Stimulated activated CD4-positive, alpha-beta T cell treated with anti-CD3 and anti-CD28 coated beads, Interleukin-4, amount 100 ng/mL, for 4 hours (primary cell): ENCODE data around the gene CACNA2D3.
"Not testable (repeated sequence)": the region's sequence is repeated elsewhere in the genome, so short reads cannot be mapped to it uniquely, and the experiment has no call there.

ENCODE experiments used
- DNase-seq, 2 experiments: peaks; one replicate each; pipeline ENCODE4 v3.0.0-alpha.2; 2020

The CACNA2D3 gene

DNA sequence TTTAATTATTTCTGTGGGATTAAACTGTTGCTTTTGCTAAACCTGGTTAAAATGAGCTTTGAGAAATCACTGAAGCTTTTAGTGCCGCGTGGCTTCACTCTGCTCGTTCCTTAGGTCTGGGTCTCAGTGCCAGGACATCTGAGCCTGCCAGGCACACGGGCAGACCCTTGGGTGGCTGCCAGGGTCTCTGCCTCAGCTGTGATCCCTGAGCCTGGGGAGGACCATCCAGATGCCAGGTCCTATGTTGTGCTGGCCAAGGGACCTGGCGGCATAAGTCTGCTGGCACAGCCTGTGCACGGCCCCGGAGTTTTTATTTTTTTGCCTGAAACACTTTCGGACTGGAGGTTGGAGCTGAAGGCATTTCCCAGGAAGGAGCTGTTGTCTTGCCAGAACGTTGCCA, 477.4 kb downstream of the CACNA2D3 start:
- no peak for DNase-seq

DNA sequence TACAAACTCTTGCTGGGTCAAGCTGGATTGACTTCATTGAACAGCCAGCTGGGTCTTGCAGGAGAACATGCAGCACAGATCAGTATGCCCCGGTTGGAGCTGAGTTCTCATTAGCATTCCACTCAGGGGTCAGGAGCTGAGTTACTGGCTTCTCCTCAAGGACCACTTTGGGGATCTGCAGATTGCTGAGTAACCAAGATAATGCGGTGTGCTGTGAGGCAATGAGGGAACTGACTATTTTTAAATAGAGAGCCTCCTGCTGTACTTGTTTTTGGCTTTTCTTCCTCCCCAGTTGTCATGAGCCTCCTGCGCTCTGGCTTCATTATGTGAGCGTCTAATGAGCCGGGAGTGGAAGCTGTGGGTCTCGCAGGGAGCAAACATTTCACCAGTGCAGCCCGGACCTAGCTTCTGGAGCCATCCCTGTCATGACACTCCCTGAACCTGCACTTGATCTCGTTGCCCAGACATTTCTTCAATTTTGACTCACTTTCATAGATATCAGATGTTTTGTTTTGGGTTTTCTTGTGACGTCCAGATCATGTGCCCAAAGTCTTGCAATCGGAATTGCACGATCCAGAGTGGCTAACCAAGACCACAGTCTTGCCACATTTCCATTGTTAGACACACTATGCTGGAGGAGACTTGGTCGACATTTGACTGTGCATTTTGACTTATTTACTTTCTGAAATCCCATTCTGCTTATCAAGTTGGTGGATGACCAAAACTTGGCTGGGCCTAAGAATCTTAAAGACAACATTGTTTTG, 478.3 kb downstream of the CACNA2D3 start:
- DNase-seq, result no peak

DNA sequence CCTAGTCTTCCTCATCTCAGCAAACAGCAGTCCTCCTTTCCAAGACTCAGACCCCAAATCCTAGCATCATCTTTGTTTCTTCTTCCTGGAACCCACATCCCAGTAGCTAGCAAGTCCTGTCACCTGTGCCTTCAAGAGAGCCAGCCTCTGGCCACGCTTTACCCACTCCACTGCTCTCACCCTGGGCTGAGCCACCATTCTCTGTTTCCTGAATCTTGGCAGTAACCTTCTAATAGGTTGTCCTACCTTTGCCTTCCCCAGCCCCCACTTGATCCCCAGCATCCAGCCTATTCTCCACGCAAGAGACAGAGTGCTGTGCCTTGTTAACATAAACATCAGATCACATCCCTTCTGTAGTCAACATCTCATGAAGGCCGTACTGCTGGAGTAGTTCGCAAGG, 482.1 kb downstream of the CACNA2D3 start:
- no peak for DNase-seq

DNA sequence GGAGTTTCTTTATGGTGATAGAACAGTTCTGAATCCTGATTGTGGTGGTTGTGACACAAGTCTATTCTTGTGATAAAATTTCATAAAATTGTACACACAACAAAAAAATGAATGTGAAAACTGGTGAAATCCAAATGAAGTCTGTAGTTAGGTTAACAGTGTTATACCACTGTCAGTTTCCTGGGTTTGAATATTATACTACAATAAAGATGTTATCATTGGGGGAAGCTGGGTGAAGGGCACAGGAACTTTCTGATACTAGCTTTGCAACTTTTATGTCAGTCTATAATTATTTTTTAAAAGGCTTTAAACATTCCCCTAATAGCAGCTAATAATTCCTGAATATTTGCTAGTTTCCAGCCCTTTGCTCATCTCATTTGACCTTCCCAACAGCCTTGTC, 485.7 kb downstream of the CACNA2D3 start:
- DNase-seq, result no peak

DNA sequence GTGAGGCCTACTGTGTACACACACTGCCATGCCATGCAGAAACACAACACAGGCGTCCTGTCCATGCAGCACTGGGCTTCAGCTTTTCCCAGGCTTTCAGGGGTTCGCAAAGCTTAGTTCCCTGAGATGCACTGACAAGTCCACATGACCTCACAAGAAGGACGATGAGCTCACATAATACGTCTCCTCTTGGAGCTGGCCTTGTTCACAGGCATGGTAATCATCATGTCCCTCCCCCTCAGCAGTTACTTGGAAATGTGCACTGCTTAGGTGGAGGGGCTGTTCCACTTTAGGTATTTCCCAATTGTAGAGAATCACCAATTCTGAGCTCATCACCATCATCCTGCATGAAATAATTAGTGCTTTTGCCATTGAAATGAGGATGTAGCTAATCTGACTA, 496.7 kb downstream of the CACNA2D3 start:
- no peak for DNase-seq

DNA sequence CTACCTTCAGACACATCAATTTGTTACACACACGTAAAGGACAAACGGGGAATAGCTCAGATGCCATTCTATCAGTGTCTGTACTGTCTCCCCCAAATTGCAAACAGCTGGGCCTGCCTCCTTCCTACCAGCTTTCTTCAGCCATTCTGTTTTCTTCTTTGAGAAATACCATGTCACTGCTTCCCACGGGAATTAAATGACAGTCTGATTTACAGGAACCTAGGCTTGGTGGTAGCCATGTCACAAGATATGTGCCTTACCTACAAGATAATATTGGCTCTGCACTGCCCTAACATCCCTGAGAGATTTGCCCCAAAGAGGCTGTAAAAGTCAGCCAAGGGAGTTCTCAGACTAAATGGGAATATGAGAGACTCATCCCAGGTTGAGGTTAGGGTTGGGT, 497.2 kb downstream of the CACNA2D3 start:
- no peak for DNase-seq

DNA sequence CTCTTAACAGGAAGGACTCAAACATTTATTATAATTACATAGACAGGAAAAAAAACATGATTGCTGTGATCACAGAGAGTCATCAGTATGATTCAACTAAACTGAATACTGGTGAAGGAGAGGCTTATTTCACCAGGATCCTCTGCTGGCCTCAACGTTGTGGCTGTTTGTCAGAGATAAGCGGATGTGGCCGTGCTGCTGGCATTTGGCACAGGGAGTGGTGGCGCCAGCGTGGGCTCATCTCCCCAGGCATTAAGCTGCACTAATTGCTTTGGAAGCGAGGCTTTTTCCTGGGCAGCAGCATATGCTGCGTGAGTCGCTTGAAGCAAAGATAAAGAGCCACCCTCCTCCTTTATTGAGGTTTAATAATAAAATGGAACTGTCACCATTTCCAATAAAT, 498.8 kb downstream of the CACNA2D3 start:
- no peak for DNase-seq

DNA sequence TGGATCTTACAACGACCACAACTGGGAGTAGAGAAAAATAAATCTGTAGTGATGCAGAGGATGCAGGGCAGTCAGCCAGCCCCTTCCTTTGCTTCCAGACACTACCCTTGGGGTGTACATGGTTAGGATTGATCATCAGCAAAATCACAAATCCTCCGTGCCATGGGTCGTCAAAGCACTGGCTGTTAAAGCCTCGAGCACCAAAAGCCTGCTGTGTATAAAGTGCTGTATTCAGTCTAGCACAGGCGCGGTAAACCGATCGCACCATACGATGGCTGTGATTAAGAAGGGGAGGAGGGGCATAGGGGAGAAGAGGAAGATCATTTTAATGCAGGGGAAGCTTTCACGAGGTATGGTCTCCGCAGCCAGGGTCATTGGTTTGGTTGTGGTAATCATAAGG, 500.3 kb downstream of the CACNA2D3 start:
- DNase-seq, result no peak

DNA sequence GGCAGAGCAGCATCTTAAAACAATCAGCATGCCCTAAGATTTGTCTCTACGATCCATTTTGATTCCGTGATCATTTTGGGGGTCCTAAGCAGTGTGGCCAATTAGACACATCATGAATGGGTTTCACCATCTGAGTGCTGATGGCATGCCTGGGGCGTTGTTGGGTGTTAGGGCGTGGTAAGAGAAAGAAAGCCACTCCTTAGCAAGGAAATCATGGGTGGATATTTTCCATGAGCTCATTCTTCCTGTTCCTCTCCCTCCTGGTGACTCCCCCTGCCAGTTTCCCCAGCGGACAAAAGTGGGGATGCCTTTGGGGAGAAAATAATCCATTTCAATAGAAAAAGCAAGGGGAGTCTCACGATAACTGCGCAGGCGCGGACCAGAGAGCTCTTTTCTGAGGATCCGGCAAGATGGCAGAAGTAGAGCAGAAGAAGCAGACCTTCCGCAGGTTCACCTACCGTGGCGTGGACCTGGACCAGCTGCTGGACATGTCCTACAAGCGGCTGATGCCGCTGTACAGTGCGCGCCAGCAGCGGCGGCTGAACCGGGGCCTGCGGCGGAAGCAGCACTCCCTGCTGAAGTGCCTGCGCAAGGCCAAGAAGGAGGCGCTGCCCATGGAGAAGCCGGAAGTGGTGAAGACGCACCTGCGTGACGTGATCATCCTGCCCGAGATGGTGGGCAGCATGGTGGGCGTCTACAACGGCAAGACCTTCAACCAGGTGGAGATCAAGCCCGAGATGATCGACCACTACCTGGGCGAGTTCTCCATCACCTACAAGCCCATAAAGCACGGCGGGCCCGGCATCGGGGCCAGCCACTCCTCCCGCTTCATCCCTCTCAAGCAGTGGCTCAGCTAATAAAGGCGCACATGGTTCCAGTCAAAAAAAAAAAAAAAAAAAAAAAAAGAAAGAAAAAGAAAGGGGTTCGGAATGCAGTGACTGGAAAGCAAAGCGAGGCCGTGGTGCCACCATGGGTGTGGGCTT, 503.7 kb downstream of the CACNA2D3 start:
- DNase-seq, result no peak

DNA sequence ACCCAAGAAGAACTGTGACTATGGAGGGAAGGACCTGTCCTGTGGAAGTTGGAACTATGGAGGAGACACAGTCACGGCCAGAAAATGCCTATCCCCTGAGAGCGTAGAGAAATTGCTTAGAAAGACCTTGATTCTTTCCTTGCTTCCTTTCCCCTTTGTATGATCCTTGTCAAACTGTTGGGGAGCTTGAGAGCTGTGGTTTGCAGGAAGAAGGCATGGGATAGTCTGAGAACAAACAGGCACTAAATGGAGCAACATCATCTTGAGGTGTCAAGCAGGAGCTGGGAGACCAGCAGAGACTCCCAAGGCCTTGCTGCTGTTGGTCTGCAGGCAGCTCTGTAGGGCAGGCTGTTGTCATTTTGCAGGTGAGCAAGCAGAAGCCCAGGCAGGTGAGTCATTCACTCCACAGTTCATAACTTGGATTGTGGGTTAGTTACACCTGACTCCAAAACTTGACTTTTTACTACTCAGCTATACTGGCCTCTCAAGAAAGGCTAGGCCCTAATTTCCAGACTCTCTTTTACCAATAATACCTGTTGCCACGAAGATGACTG, 506.6 kb downstream of the CACNA2D3 start:
- DNase-seq, result no peak

DNA sequence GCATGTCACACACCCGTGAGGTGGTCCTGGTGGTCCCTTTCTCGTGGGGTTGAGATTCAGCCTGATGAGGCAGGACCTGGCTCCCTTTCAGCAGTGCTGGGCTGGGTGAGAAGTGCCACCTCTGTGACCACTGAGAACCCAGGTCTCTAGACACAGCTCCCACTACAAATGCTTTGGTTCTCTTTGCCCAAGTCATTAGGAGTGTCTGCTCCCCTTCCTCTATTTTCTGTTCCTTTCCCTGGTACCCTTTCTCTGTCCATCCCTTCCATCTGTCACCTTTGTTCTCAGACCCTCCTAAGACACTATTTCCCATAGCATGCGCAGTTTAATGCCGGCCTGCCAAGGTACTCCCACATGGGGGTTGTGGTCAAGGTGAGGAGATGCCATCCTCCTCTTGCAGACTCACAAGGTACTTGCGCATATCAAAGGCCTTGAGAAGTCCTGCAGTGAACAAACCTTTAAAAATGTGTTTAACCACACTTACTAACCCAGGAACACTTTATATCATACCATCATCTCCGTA, 507.8 kb downstream of the CACNA2D3 start:
- DNase-seq, result no peak

DNA sequence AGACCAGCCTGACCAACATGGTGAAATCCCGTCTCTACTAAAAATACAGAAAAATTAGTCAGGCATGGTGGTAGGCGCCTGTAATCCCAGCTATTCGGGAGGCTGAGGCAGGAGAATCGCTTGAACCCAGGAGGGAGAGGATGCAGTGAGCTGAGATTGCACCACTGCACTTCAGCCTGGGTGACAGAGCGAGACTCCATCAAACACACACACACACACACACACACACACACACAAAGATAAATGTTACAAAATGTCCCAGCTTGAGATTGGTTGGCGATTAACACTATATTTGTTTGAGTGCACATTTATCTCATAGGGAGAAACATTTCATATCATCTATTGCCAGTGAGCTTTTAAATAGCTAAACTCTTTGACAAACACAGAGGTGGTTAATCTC, 508.6 kb downstream of the CACNA2D3 start:
- not testable (repeated sequence) for DNase-seq

DNA sequence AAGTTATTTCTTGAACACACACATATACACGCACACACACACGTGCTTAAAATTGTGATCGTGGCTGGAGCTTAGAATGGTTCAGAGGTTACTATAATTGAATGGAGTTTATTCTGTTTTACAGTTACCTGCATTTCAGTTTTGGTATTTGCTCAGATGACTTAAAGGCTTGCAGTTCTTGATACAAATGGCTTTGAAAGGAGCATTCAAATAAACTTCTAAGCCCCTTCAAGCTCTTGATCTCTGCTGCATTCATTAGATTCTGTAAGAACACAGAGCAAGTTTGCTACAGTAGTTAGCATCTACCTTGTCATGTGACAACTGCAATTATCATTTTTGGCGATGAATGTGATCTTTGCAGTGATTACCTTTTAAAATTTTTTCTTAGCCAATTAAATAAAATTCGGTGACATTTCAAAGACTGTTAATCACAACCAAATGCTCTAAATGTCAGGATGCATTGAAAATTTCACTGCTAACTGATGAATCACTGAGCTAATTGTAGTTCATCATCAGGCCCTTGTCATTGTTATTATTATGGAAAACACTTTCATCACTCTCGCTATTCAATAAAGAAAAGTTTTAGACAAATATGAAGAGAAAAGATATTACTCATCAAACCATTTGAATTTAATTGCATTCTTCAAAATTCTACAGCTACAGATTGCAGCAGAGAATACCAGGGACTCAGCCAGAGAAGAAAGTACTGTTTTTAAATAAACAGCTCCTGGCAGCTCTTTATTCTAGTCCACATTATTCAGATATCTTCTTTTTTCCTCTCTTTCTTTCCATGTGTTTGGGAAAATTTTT, 509.4 kb downstream of the CACNA2D3 start:
- no peak for DNase-seq

DNA sequence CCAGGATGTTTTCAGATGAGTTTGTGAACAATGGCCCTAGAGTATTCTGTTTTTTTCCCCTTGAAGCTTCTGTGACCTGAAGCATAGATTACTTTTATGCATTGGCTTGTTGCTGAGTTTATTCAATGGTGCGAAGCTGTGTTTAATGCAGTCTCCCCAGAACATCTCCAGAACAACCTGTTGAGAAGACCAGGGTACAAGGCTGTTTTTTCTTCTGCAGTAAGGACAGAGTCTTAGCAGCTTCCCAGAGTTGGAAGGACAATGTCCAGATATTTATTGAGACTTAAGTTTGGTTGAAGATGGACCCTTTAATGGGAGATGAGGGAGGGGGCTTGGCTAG, 509.9 kb downstream of the CACNA2D3 start:
- no peak for DNase-seq

DNA sequence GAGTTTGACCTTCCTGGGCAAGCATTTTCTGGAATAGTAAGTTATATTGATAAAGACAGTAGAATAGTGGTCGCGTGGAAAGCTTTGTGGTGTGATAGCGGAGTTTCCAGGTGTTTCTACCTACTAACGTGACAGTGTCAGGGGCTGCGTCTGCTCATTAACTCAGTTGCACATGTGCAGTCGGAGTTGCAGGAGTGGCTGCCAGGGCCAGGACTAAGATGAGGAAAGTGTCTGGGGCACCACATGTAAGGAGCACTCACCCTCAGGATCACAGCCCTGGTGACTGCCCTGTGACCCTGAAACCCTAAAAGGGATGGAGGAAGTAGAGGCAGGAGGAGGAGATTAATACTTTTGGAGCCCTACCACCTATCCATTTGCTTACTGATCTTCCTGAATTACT, 510.5 kb downstream of the CACNA2D3 start:
- no peak for DNase-seq

DNA sequence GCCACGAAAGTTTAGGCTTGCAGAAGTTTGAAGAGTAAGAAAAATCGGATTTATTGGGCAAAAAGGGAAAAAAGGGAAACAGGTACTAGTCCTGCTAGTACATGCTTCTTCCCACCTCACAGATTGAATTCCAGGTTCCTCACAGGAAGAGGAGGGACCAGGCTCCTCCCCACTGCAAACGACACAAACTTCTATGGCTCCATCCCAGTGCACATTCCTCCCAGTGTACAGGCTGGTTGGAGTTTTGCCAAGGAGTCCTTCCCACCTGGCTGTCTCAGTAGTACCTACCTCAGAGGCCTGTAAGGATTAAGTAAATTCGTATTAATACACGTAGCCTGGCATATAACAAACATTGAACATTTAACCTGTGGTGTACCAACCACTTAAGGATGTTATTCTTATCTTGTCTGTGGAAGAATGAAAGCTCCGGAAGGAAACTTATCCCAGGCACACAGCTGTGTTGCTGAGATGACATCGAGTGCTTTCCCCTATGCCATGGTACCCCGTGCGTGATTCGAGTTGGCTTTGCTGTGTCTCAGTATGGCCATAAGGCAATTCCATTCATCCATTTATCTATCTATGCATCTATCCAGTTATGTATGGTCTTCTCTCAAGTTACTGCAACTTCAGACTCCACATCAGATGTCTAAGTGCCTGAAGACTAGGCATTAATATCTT, 511.2 kb downstream of the CACNA2D3 start:
- DNase-seq, result no peak

DNA sequence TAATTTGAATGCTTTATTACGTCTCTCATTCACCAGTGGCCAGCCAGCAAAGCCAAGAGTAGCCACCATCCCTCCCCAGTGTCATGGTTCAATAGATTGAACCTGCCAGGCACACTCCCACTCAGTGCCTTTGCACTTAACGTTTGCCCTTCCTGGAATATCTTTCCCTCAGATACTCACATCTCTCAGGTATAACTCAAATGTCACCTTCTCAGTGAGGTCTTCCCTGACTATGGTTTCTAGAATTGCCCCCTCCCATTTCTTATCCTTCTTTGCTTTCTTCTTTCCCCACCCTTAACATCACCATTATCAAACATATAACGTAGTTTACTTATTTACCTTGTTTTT, 511.7 kb downstream of the CACNA2D3 start:
- no peak for DNase-seq

DNA sequence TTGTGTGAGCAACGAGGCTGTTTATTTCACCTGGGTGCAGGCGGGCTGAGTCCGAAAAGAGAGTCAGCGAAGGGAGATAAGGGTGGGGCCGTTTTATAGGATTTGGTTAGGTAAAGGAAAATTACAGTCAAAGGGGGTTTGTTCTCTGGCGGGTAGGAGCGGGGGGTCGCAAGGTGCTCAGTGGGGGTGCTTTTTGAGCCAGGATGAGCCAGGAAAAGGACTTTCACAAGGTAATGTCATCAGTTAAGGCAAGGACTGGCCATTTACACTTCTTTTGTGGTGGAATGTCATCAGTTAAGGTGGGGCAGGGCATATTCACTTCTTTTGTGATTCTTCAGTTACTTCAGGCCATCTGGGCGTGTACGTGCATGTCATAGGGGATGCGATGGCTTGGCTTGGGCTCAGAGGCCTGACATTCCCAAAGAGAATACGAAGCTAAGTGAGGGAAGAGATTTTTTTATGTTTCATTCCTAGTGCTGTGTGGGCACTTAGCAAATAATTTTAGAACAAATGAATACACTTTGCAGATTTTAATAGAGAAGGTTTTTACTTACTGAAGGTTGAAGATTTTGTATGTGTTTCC, 517.5 kb downstream of the CACNA2D3 start:
- not testable (repeated sequence) for DNase-seq

DNA sequence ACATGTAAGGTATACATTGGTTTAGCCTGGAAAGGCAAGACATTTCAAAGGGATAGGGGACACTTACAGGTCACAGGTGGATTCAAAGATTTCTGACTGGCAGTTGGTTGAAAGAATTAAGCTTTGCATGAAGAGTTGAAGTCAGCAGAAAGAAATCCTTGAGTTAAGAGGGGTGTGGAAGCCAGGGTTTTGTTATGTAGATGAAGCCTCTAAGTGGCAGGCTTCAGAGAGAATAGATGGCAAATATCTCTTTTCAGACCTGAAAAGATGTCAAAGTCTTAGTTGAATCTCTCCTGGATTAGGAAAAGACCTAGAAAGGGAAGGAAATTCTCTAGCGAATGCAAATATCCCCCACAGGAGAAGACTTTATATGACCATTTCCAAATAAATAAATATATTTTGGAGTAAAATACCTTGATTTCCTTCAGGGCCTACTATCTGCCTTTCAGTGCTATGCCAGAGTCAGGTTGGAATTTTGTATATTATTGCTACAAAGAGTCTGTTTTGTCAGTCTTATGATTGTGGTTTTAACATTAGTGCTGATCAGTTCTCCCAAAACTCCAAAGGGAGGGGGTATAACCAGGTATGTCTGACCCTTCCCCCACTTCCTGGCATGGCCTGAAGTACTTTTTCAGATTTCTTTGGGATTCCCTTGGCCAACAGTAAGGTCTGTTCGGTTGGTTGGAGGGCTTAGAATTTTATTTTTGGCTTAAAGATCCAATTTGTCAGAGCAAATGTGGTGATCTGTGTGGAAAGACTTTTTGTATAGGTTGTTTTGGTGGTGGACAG, 519.1 kb downstream of the CACNA2D3 start:
- DNase-seq, result no peak

DNA sequence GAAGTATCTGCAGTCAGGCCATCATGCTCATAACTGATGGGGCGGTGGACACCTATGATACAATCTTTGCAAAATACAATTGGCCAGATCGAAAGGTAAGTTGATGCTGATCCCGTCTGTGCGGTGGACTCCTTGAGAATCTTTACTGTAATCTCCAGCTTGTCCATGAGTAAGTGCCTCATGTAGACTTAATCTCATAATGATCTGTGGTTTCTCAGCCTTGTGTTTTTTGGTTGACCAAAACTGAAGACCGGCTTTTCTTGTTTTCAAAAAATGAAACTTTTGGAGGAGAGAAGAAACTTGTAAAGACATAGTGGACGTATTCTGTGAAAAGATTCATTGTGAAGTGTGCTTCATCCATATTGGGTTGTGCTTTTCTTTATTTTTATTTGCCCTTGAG, 519.8 kb downstream of the CACNA2D3 start:
- DNase-seq, result no peak

DNA sequence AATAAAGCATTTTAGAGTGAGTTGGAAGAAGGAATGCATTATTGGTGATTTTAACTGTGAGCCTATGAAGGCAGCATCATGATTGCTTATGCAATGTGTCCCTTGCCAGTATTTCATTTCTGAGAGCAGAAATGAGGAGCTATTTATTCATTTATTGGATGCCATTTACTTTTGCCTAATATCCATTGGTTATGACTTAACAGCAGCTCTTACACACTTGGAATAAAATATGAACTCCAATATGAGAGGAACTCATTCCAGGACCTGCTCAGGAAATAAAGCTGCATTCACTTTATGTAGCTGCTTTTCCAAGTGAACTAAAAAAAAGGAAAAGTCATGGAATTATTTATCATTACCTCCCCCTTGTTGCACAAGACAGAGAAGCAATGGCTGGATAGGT, 525.4 kb downstream of the CACNA2D3 start:
- no peak for DNase-seq
